GM18499 (cell line): ENCODE results near the gene MPHOSPH9.
"Not testable (repeated sequence)": the region's sequence is repeated elsewhere in the genome, so short reads cannot be mapped to it uniquely, and the experiment has no call there.

Source experiments
- ATAC-seq: cut with Tn5 transposase; IDR thresholded peaks from one replicate; pipeline ENCODE4 v1.9.1; 2021; ENCODE audit warnings: moderate number of reproducible peaks; ENCODE audit not compliant: insufficient read depth, unreplicated experiment

MPHOSPH9 gene

GRCh38 chr12:123261196-123261595 lies 28.3 kb upstream of the MPHOSPH9 start:
- no peak for ATAC-seq

- ATAC-seq: no peak
Measured at GRCh38 chr12:123260081-123260480, 27.1 kb upstream of the MPHOSPH9 start.

GRCh38 chr12:123258593-123258992 lies 25.7 kb upstream of the MPHOSPH9 start:
- ATAC-seq: no peak

- no peak for ATAC-seq
Measured at GRCh38 chr12:123254853-123255446, 22.0 kb upstream of the MPHOSPH9 start.

GRCh38 chr12:123253641-123254459 lies 20.9 kb upstream of the MPHOSPH9 start:
- no peak for ATAC-seq

DNA sequence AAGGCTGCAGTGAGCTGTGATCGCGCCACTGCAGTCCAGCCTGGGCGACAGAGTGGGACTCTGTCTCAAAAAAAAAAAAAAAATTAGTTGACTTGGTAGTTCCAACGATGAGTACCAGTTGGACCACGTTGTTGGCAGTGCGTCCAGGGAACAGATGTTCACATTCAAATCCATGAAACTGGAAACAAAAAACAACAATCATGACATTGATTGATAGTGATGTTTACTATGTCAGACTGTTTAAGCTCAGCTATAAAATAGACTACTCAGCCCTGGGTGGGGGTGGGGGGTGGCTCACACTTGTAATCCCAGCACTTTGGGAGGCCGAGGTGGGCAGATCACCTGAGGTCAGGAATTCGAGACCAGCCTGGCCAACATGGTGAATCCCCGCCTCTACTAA lies 19.4 kb upstream of the MPHOSPH9 start:
- ATAC-seq: not testable (repeated sequence)

DNA sequence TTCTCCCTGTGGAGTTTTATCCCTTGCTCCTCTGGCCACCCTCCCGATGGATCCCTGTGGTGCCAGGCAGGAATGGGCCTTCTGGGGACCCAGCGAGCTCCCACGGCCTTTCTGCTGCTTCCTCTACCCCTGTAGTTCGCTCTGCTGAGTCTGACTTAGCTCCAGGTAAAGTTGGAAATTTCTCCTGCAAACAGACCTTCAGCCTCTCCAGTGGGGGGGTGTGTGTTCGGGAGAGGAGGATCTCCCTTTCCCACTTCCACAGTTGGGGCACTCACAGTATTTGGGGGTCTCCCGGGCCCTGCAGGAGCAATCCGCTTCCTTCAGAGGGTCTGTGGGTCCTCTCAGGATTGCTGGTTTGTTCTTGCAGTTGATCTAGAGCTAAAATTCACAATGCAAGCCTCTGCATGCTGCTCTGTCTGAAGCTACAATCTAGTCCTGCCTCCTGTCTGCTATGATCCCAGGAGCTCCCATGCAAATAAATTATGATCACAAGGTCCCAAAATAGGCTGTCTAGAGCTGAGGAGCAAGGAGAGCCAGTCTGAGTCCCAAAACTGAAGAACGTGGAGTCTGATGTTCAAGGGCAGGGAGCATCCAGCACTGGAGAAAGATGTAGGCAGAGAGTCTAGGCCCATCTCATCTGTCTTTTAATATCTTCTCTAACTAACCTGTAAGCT lies 18.6 kb upstream of the MPHOSPH9 start:
- ATAC-seq: no peak

GRCh38 chr12:123250471-123251383 lies 17.8 kb upstream of the MPHOSPH9 start:
- no peak for ATAC-seq

DNA sequence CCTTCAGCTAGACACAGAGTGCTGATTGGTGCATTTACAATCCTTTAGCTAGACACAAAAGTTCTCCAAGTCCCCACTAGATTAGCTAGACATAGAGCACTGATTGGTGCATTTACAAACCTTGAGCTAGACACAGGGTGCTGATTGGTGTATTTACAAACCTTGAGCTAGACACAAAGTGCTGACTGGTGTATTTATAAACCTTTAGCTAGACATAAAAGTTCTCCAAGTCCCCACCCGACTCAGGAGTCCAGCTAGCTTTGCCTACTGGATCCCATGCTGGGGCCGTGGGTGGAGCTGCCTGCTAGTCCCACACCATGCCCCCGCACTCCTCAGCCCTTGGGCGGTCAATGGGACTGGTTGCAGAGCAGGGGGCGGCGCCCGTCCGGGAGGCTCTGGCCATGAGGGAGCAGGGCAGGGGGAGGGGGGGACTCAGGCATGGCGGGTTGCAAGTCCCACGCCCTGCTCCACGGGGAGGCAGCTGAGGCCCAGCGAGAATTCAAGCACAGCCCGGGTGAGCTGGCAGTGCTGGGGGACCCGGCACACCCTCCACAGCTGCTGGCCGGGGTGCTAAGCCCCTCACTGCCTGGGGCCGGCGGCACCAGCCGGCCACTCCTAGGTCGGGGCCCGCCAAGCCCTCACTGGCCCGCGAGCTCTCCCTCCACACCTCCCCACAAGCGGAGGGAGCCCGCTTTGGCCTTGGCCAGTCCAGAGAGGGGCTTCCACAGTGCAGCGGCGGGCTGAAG lies 16.2 kb upstream of the MPHOSPH9 start:
- not testable (repeated sequence) for ATAC-seq

DNA sequence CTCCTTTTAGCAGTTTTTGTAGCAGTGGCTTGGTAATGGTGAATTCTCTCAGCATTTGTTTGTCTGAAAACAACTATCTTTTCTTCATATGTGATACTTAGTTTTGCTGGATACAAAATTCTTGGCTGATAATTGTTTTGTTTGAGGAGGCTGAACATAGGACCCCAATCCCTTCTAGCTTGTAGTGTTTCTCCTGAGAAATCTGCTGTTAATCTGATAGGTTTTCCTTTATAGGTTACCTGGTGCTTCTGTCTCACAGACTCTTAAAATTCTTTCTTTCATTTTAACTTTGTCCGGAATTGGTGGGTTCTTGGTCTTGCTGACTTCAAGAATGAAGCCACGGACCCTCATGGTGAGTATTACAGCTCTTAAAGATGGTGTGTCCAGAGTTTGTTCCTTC lies 15.2 kb upstream of the MPHOSPH9 start:
- not testable (repeated sequence) for ATAC-seq

DNA sequence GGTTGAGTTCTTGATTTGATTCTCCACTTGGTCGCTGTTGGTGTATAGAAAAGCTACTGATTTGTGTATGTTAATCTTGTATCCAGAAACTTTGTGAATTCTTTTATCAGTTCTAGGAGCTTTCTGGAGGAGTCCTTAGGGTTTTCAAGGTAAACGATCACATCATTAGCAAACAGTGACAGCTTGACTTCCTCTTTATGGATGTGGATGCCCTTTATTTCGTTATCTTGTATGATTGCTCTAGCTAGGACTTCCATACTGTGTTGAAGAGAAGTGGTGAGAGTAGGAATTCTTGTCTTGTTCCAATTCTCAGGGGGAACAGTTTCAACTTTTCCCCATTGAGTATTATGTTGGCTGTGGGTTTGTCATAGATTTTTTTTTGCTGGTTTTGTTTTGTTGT lies 12.7 kb upstream of the MPHOSPH9 start:
- ATAC-seq: no peak

- no peak for ATAC-seq
Measured at GRCh38 chr12:123243671-123244262, 10.8 kb upstream of the MPHOSPH9 start.

- ATAC-seq: no peak
Measured at GRCh38 chr12:123242116-123242904, 9.4 kb upstream of the MPHOSPH9 start.

GRCh38 chr12:123238961-123239360 lies 6.0 kb upstream of the MPHOSPH9 start:
- no peak for ATAC-seq

- ATAC-seq: no peak
Measured at GRCh38 chr12:123238330-123238682, 5.4 kb upstream of the MPHOSPH9 start.

DNA sequence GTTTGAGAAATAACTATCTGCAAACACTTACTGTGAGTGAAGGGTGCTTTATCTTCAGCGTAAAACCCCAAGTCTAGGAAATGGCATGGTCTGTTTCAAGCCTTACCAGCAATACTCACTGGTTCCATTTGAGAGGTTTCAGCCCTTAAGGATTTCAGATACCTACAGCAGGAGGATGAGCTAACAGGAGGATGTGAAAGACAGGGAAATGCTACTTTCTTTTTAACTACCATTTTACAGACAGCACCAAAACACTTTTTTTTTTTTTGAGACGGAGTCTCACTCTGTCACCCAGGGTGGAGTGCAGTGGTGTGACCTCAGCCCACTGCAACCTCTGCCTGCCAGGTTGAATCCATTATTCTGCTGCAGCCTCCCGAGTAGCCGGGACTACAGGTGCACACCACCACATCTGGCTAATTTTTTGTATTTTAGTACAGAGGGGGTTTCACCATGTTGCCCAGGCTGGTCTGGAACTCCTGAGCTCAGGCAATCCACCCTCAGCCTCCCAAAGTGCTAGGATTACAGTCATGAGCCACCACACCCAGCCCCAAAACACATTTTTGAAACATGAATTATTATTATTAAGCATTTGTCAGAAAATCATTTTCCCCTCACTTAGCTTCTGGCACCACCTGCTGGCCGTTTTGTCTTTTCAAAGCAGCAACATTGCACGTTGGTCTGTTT lies 4.8 kb upstream of the MPHOSPH9 start:
- ATAC-seq: no peak

DNA sequence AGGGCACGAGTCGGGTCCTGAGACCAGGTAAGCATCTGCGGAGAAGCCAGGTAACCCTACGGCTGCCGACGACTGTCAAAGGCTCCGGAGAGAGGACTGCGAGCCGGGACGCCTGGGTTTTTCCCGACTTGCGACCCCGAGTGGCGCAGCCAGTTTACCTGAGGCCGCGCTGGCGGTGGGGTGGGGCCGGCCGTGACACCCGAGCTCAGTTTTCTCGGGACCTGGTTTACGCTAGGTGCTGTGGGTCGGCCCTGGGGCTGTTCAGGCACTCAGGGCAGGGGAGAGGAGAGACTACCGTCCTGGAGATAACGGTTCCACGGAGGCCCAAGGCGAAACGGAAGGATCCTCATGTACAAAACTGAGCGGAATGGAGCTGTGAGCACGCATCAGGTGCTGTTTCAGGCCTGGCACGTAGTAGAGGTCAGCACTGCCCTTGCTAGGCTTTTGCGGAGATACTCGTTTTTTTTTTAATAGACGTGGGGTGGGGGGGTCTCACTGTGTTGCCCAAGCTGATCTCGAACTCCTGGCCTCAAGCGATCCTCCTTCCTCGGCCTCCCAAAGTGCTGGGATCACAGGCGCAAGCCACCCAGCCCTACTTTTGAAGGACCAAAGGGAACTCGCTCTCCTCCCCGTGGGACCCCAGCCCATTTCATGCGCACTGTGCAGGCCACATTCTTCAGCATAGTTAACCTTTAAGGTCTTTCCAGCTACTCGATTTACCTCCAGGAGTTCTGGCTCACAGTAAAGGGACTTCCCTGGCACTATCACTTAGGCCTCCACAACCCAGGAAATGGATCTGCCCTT lies 766 bp upstream of the MPHOSPH9 start:
- ATAC-seq: peak; percentile 2
